ENCODE data around the gene NEXN. TPM values are rescaled to one million over a fixed set of nuclear protein-coding genes. Genes with fewer than 3 reads are reported as not detected.
A peak's percentile ranks its signal among the peaks of the same experiment; 100 is the strongest.

The NEXN gene
- total and polyA plus RNA-seq, 2 donors (not counting 1 experiment from before 2014, with no cell fraction given): 0.07 to 0.81 TPM

GRCh38 chr1:77950873-77951272 lies 62.4 kb downstream of the NEXN start:
- Mint-ChIP-seq H3K4me3 (peak overlapping the region; percentile 36), H3K4me1 (peaks cover 43% of the 10 kb centered on the region), H3K27me3 (no peaks in the 10 kb centered on the region), H3K27ac (peak overlapping the region; percentile 18), H3K9me3 (ENCODE audit: insufficient read depth) (no peaks in the 10 kb centered on the region)
- Histone ChIP-seq H3K9ac (ENCODE audit: low read length) (peak overlapping the region; percentile 5), H4K20me1 (ENCODE audit: control insufficient read depth, insufficient read depth, low read length, poor library complexity, severe bottlenecking) (peaks cover 27% of the 10 kb centered on the region), H3K4me3 (ENCODE audit: control extremely low read depth in 1 of 5, extremely low read depth in 1 of 5, insufficient read depth in 1 of 5, low read depth in 2 of 5, low read length in 4 of 5) (no peak overlapping the region), H3K9me3 (ENCODE audit: control extremely low read depth in 1 of 3, control insufficient read depth in 2 of 3, insufficient read depth in 1 of 3, low read length in 2 of 3) (no peaks in the 10 kb centered on the region), H3K27ac (ENCODE audit: low read length in 2 of 2) (peak overlapping the region in 1 of 2 donors; percentile 32), H3K79me2 (ENCODE audit: control insufficient read depth, insufficient read depth, low read length) (peaks cover 29% of the 10 kb centered on the region), H3K27me3 (replicated peaks in 1 of 4; ENCODE audit: control extremely low read depth in 1 of 4, control insufficient read depth in 3 of 4, insufficient read depth in 4 of 4, low read length in 3 of 4) (no peaks in the 10 kb centered on the region), H3K36me3 (replicated peaks in 1 of 2; ENCODE audit: control extremely low read depth in 1 of 2, control insufficient read depth in 1 of 2, extremely low read depth in 1 of 2, insufficient read depth in 2 of 2, low read length in 1 of 2) (peaks cover 5 to 75% of the 10 kb centered on the region in 2 experiments), H3K4me2 (replicated peaks; ENCODE audit: low read depth, low read length, poor library complexity, severe bottlenecking) (peak overlapping the region; percentile 43), H3K4me1 (ENCODE audit: control insufficient read depth in 2 of 2, insufficient read depth in 2 of 2, low read length in 2 of 2) (peaks cover 29 to 39% of the 10 kb centered on the region in 2 donors), H2AFZ (ENCODE audit: insufficient read depth, low read depth, low read length, poor library complexity, severe bottlenecking) (no peak overlapping the region)
- TF ChIP-seq EZH2 (IDR thresholded peaks at IDR 0.05; ENCODE audit: borderline replicate concordance, insufficient read depth, low read depth, low read length, poor library complexity, severe bottlenecking) (no peak), CTCF (IDR thresholded peaks at IDR 0.05) (no peak)
- intact Hi-C loops (cut with micrococcal nuclease): no loop called here
- ChIA-PET POLR2A (no interaction called here), CTCF (no interaction called here)
- DNase-seq (peak; percentile 20), ATAC-seq (ENCODE audit: low read depth) (peak; percentile 33)

- Histone ChIP-seq H3K27me3 (replicated peaks in 1 of 4; ENCODE audit: control extremely low read depth in 1 of 4, control insufficient read depth in 3 of 4, insufficient read depth in 4 of 4, low read length in 3 of 4) (no peaks in the 10 kb centered on the region), H3K9ac (ENCODE audit: low read length) (peak overlapping the region; percentile 5), H2AFZ (ENCODE audit: insufficient read depth, low read depth, low read length, poor library complexity, severe bottlenecking) (no peak overlapping the region), H3K79me2 (ENCODE audit: control insufficient read depth, insufficient read depth, low read length) (peaks cover 29% of the 10 kb centered on the region), H3K27ac (ENCODE audit: low read length in 2 of 2) (peak overlapping the region; percentile 12 to 32), H4K20me1 (ENCODE audit: control insufficient read depth, insufficient read depth, low read length, poor library complexity, severe bottlenecking) (peaks cover 27% of the 10 kb centered on the region), H3K4me2 (replicated peaks; ENCODE audit: low read depth, low read length, poor library complexity, severe bottlenecking) (peak overlapping the region; percentile 43), H3K4me1 (ENCODE audit: control insufficient read depth in 2 of 2, insufficient read depth in 2 of 2, low read length in 2 of 2) (peaks cover 29 to 39% of the 10 kb centered on the region in 2 donors), H3K36me3 (replicated peaks in 1 of 2; ENCODE audit: control extremely low read depth in 1 of 2, control insufficient read depth in 1 of 2, extremely low read depth in 1 of 2, insufficient read depth in 2 of 2, low read length in 1 of 2) (peaks cover 7 to 76% of the 10 kb centered on the region in 2 experiments), H3K9me3 (ENCODE audit: control extremely low read depth in 1 of 3, control insufficient read depth in 2 of 3, insufficient read depth in 1 of 3, low read length in 2 of 3) (no peaks in the 10 kb centered on the region), H3K4me3 (ENCODE audit: control extremely low read depth in 1 of 5, extremely low read depth in 1 of 5, insufficient read depth in 1 of 5, low read depth in 2 of 5, low read length in 4 of 5) (no peak overlapping the region)
- no peak for TF ChIP-seq CTCF (IDR thresholded peaks at IDR 0.05)
- TF ChIP-seq EZH2 (IDR thresholded peaks at IDR 0.05; ENCODE audit: borderline replicate concordance, insufficient read depth, low read depth, low read length, poor library complexity, severe bottlenecking): no peak
- H3K4me3 Mint-ChIP-seq: peak overlapping the region; percentile 36
- ChIA-PET POLR2A (interaction anchor here (0.7 kb wide), 1 partner anchor 16 kb away, joined by 3 read pairs; no protein-coding TSS in a partner anchor), CTCF (no interaction called here)
- DNase-seq: no peak
- H3K27ac Mint-ChIP-seq: peak overlapping the region; percentile 18
- peaks cover 43% of the 10 kb centered on the region for H3K4me1 Mint-ChIP-seq
- no peaks in the 10 kb centered on the region for H3K27me3 Mint-ChIP-seq
- intact Hi-C loops (cut with micrococcal nuclease): no loop called here
- no peak for ATAC-seq (ENCODE audit: low read depth)
- WGBS (ENCODE audit: insufficient coverage): no CpG with 5 or more reads among the region's 1 CpG
- H3K9me3 Mint-ChIP-seq (ENCODE audit: insufficient read depth): no peaks in the 10 kb centered on the region
Observed at GRCh38 chr1:77951328-77951727, 62.9 kb downstream of the NEXN start.

All from B cell (primary cell).